HepG2 (cell line): ENCODE data around the gene HS3ST2. TPM values are rescaled to one million over a fixed set of nuclear protein-coding genes. Genes with fewer than 3 reads are reported as not detected.

Experiments
- ATAC-seq: fragments of 200-7000 bp; cut with Tn5 transposase; 3 replicates; pipeline ENCODE4 v1.9.1; 2020; ENCODE audit warnings: mild to moderate bottlenecking, moderate library complexity
- BruUV-seq: library from RNA; stranded (reverse); fragments of 400-500 nt; replicated peaks from 2 replicates; lab custom pipeline; 2021; lab: Mats Ljungman, UMichigan
- CTCF ChIA-PET: fragments of 300-600 bp; formaldehyde crosslinking; extraction: SDS; loops from one replicate; lab custom pipeline; 2021; ENCODE audit warnings: low total read pairs, inconsistent platforms, low intra/inter-chr PET ratio; lab: Yijun Ruan, JAX
- POLR2A ChIA-PET: fragments of 350-600 bp; sonication (Branson Sonifier 250); formaldehyde crosslinking; loops from one replicate; lab custom pipeline; 2020; ENCODE audit warnings: antibody characterized with exemption, inconsistent platforms; lab: Yijun Ruan, JAX
- DNase-seq: peaks from one replicate; pipeline ENCODE4 v3.0.0-alpha.2; 2015; ENCODE audit warnings: low spot score
- FAIRE-seq: peaks from 3 replicates; lab custom pipeline; 2011; peaks lifted over from hg19 to GRCh38; lab: Jason Lieb, UNC
- H2AFZ ChIP-seq: one replicate; pipeline ENCODE4 v1.6.1; 2011; ENCODE audit warnings: low read length, inconsistent platforms
- H3K27ac ChIP-seq: fragments of 300-600 bp; 3 replicates; pipeline ENCODE4 v1.8.0; 2011; ENCODE audit warnings: mixed run types, mild to moderate bottlenecking, mixed read lengths, low read length, inconsistent platforms; ENCODE audit not compliant: insufficient read depth; ENCODE audit errors: extremely low read length
- H3K27me3 ChIP-seq, 2 experiments: fragments of 200-600 bp in 1 of 2; 2 replicates in 1 of 2; 3 replicates in 1 of 2; pipeline versions ENCODE4 v1.6.0 to v1.8.0; 2011; ENCODE audit warnings: low read length in 2 of 2, mild to moderate bottlenecking in 2 of 2, moderate library complexity in 2 of 2, inconsistent platforms in 1 of 2; ENCODE audit not compliant: insufficient read depth in 2 of 2, control insufficient read depth in 1 of 2
- H3K36me3 ChIP-seq, 2 experiments: fragments of 200-600 bp in 1 of 2; replicated peaks in 1 of 2; 2 replicates in 1 of 2; 3 replicates in 1 of 2; pipeline versions ENCODE4 v1.5.1 to v1.8.0; 2011; ENCODE audit warnings: low read length in 2 of 2, inconsistent platforms in 1 of 2; ENCODE audit not compliant: insufficient read depth in 2 of 2, control insufficient read depth in 1 of 2
- H3K4me1 ChIP-seq: 2 replicates; pipeline ENCODE4 v1.5.1; 2012; ENCODE audit warnings: low read length, inconsistent platforms; ENCODE audit not compliant: insufficient read depth
- H3K4me2 ChIP-seq: 2 replicates; pipeline ENCODE4 v1.6.0; 2011; ENCODE audit warnings: low read depth, low read length, inconsistent platforms
- H3K4me3 ChIP-seq, 3 experiments: fragments of 200-600 bp in 1 of 3; sonication (generic), shearing (Covaris generic) in 1 of 3; replicated peaks in 1 of 3; 2 replicates each; pipeline ENCODE4 v1.5.1; 2011 to 2016; ENCODE audit warnings: low read length in 3 of 3, inconsistent platforms in 2 of 3, low read depth in 2 of 3, mild to moderate bottlenecking in 2 of 3, control low read depth in 1 of 3, mixed read lengths in 1 of 3; ENCODE audit not compliant: insufficient read depth in 1 of 3
- H3K79me2 ChIP-seq: one replicate; pipeline ENCODE4 v1.6.1; 2011; ENCODE audit warnings: low read length, inconsistent platforms; ENCODE audit not compliant: insufficient read depth
- H3K9ac ChIP-seq: 2 replicates; pipeline ENCODE4 v1.6.0; 2011; ENCODE audit warnings: mild to moderate bottlenecking, low read depth, low read length, inconsistent platforms; ENCODE audit not compliant: insufficient read depth
- H3K9me3 ChIP-seq: 2 replicates; pipeline ENCODE4 v1.5.1; 2012; ENCODE audit warnings: mild to moderate bottlenecking, low read length
- H4K20me1 ChIP-seq: 2 replicates; pipeline ENCODE4 v1.6.0; 2011; ENCODE audit warnings: inconsistent platforms, mild to moderate bottlenecking, low read length, moderate library complexity; ENCODE audit not compliant: insufficient read depth
- ARID3A ChIP-seq: IDR thresholded peaks from 2 replicates; pipeline ENCODE4 v1.6.1; 2012; ENCODE audit warnings: low read depth, low read length, improper control_type of control experiment
- FOXA1 ChIP-seq, 2 experiments: fragments of 450-650 bp in 1 of 2; sonication (generic) in 1 of 2; formaldehyde crosslinking in 1 of 2; IDR thresholded peaks; 2 replicates each; pipeline versions ENCODE4 v1.4.0 to v1.6.1; 2016 to 2020; ENCODE audit warnings: missing genetic modification reagents in 1 of 2
- JUN ChIP-seq: sonication (generic); formaldehyde crosslinking; IDR thresholded peaks from 2 replicates; pipeline ENCODE4 v1.4.0; 2020; ENCODE audit warnings: mild to moderate bottlenecking, missing genetic modification reagents
- MAZ ChIP-seq, 2 experiments: sonication (generic) in 1 of 2; formaldehyde crosslinking in 1 of 2; IDR thresholded peaks; 2 replicates each; pipeline versions ENCODE4 v1.5.0 to v1.6.1; 2012 to 2020; ENCODE audit warnings: low read depth in 2 of 2, mild to moderate bottlenecking in 2 of 2, borderline replicate concordance in 1 of 2, improper control_type of control experiment in 1 of 2, low read length in 1 of 2, missing genetic modification reagents in 1 of 2, moderate library complexity in 1 of 2
- TBX3 ChIP-seq: fragments of 450-650 bp; IDR thresholded peaks from 2 replicates; pipeline ENCODE4 v1.6.1; 2017; ENCODE audit warnings: antibody characterized with exemption, mild to moderate bottlenecking, inconsistent platforms, borderline replicate concordance
- TEAD2 ChIP-seq: sonication (generic); formaldehyde crosslinking; IDR thresholded peaks from 2 replicates; pipeline ENCODE4 v1.9.0; 2021; ENCODE audit warnings: missing genetic modification reagents
- TP53 ChIP-seq: sonication (generic); formaldehyde crosslinking; conservative IDR thresholded peaks from 2 replicates; pipeline ENCODE4 v1.4.0; 2020; ENCODE audit warnings: missing genetic modification reagents
- ZMYM2 ChIP-seq: sonication (generic); formaldehyde crosslinking; IDR thresholded peaks from 2 replicates; pipeline ENCODE4 v1.8.0; 2022; ENCODE audit warnings: mild to moderate bottlenecking, missing genetic modification reagents
- ZNF276 ChIP-seq: sonication (generic); formaldehyde crosslinking; IDR thresholded peaks from 2 replicates; pipeline ENCODE4 v1.4.0; 2020; ENCODE audit warnings: mild to moderate bottlenecking, low read depth, missing genetic modification reagents
- ZNF44 ChIP-seq: sonication (generic); formaldehyde crosslinking; IDR thresholded peaks from 2 replicates; pipeline ENCODE4 v1.5.1; 2020; ENCODE audit warnings: mild to moderate bottlenecking, missing genetic modification reagents
- ZNF441 ChIP-seq: sonication (generic); formaldehyde crosslinking; IDR thresholded peaks from 2 replicates; pipeline ENCODE4 v1.7.0; 2021; ENCODE audit warnings: missing genetic modification reagents, borderline replicate concordance
- ZNF546 ChIP-seq: sonication (generic); formaldehyde crosslinking; conservative IDR thresholded peaks from 2 replicates; pipeline ENCODE4 v1.8.1; 2023; ENCODE audit warnings: mild to moderate bottlenecking, missing genetic modification reagents
- ZNF646 ChIP-seq: sonication (generic); formaldehyde crosslinking; IDR thresholded peaks from 2 replicates; pipeline ENCODE4 v1.9.0; 2021; ENCODE audit warnings: mild to moderate bottlenecking, missing genetic modification reagents
- ZNF670 ChIP-seq: sonication (generic); formaldehyde crosslinking; IDR thresholded peaks from 2 replicates; pipeline ENCODE4 v1.8.0; 2022; ENCODE audit warnings: mild to moderate bottlenecking, missing genetic modification reagents, borderline replicate concordance
- ZNF891 ChIP-seq: sonication (generic); formaldehyde crosslinking; IDR thresholded peaks from 2 replicates; pipeline ENCODE4 v1.5.0; 2020; ENCODE audit warnings: mild to moderate bottlenecking, missing genetic modification reagents
- WGBS: methylation state at CpG from one replicate; pipeline ENCODE4 v1.1.6; 2017; ENCODE audit warnings: low lambda C conversion rate; 5-methylcytosine and 5-hydroxymethylcytosine counted together
- in situ Hi-C: cut with HindIII; loops from 2 replicates; pipeline ENCODE4 v1.10.0; 2017; ENCODE audit warnings: low pct_unique_long_range_greater_than_20kb; ENCODE audit not compliant: extremely low pct_ligation_motif_present
- intact Hi-C: fragments of 100-400 bp; cut with micrococcal nuclease; formaldehyde crosslinking; loops from one replicate; pipeline ENCODE4 v1.10.0; 2022; ENCODE audit not compliant: unreplicated experiment
- polyA plus RNA-seq, 8 experiments: library from polyadenylated mRNA; depleted of rRNA in 3 of 8; stranded (reverse) in 7 of 8; unstranded in 1 of 8; fragments of >200 nt; fragmentation: Illumina TruSeq in 4 of 8; extraction: Trizol in 4 of 8; gene quantifications; 2 replicates each; pipeline versions ENCODE4 v1.2.1 to v1.2.3, GENCODE V29; 2011 to 2016; ENCODE audit warnings: low read depth in 4 of 8, missing spikeins in 1 of 8, mixed read lengths in 1 of 8; ENCODE audit not compliant: insufficient read depth in 1 of 8
- total RNA-seq, 5 experiments: library from RNA; depleted of rRNA; stranded (reverse); fragments of >200 nt; fragmentation: Illumina TruSeq; extraction: Trizol; gene quantifications; 2 replicates each; pipeline ENCODE4 v1.2.3, GENCODE V29; 2016; ENCODE audit warnings: low read depth in 1 of 5

HS3ST2 gene
- total and polyA plus RNA-seq, 2 of the 13 experiments (the other 11 are each of a cell fraction or from before 2014, with no cell fraction given) = not detected

- no peak for ATAC-seq
- no peak for DNase-seq
- no peaks in the 10 kb centered on the region for H3K79me2 ChIP-seq
- H4K20me1 ChIP-seq = no peaks in the 10 kb centered on the region
- CTCF ChIA-PET = no interaction called here
- no peak overlapping the region for H3K27ac ChIP-seq
- H3K9me3 ChIP-seq = no peaks in the 10 kb centered on the region
- FAIRE-seq = no peak
- WGBS = 2% methylated on average over 2 of the region's 2 CpGs
- H3K4me1 ChIP-seq = no peaks in the 10 kb centered on the region
- no peak overlapping the region for H3K4me2 ChIP-seq
- H3K27me3 ChIP-seq = peaks cover 0 to 14% of the 10 kb centered on the region in 2 experiments; a peak in 1 of 5 replicates
- POLR2A ChIA-PET = no interaction called here
- H3K36me3 ChIP-seq = no peaks in the 10 kb centered on the region
- H2AFZ ChIP-seq = no peak overlapping the region
- no peak overlapping the region for H3K9ac ChIP-seq
- BruUV-seq = no TSS peak
- intact Hi-C loops (no loop called here), in situ Hi-C loops (no loop called here)
- no peak overlapping the region for H3K4me3 ChIP-seq
- TF ChIP-seq TEAD2 (CRISPR knock-in tag) = no peak
- no peak for TF ChIP-seq TBX3
- no peak for TF ChIP-seq ZNF670
- no peak for TF ChIP-seq ZNF276 (CRISPR knock-in tag)
- no peak for TF ChIP-seq ZNF546 (CRISPR knock-in tag)
- no peak for TF ChIP-seq ZNF891
- TF ChIP-seq ARID3A = no peak
- TF ChIP-seq ZNF44 (CRISPR knock-in tag) = no peak
- TF ChIP-seq FOXA1 (IDR thresholded peaks at IDR 0.05) = no peak
- TF ChIP-seq FOXA1 (CRISPR knock-in tag; IDR thresholded peaks at IDR 0.05) = no peak
- no peak for TF ChIP-seq ZNF646 (CRISPR knock-in tag)
- no peak for TF ChIP-seq JUN (CRISPR knock-in tag)
- TF ChIP-seq TP53 (CRISPR knock-in tag) = no peak
- TF ChIP-seq ZMYM2 = no peak
- TF ChIP-seq MAZ (IDR thresholded peaks at IDR 0.05; ENCODE audit: borderline replicate concordance, low read depth, low read length) = no peak
- no peak for TF ChIP-seq MAZ (CRISPR knock-in tag; IDR thresholded peaks at IDR 0.05; ENCODE audit: low read depth)
- no peak for TF ChIP-seq ZNF441
Measured at GRCh38 chr16:22941970-22942501, 128.1 kb downstream of the HS3ST2 start.
